A549 (cell line): Measurements from ENCODE around the gene SCRT2.

ENCODE experiments used
- TF ChIP-seq, protein P1 (sequence below): fragments of 150-350 bp; IDR thresholded peaks from 2 replicates; pipeline ENCODE4 v1.6.1; 2014; ENCODE audit warnings: low read depth, mild to moderate bottlenecking, low read length
- TF ChIP-seq, protein P2 (sequence below): fragments of >200 bp; sonication (Bioruptor Twin); formaldehyde crosslinking; IDR thresholded peaks from 3 replicates; pipeline ENCODE4 v1.5.1; 2016

DNA sequence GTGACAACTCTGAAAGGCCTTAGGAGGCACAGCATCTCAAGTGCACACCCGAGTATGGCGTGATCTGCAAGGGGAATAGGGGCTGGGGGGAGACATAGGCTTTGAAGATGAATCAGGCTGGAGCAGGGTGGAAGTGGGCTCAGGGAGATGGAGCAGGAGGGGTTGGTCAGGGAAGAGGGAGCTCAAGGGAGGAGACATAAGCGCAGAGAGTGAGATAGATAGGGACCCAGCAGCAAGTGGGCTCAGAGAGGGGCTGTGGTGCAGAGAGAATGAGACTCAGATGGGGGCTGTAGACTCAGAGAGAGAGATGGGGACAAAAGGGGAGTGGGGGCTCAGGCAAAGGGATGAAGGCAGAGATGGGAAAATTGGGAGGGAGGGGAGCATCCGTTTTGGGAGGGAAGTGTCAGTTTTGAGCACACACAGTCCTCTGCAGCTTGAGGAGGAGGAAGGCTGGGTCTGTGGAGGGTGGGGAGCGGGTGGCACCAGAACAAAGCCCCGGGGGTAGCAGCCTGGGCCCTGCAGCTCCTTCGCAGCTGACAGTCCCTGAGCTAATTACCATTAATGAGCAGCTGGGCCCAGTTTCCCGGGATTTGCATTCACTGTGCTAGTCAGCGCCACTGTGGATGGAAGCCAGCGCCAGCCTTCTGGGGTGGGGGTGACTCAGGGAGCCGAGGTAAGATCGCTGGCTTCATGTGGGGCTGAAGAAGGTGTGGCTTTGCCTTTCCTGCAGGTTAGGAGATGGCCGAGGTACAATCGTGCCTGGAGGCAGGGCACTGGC, 41.3 kb downstream of the SCRT2 start:
- TF ChIP-seq, protein P1, sequence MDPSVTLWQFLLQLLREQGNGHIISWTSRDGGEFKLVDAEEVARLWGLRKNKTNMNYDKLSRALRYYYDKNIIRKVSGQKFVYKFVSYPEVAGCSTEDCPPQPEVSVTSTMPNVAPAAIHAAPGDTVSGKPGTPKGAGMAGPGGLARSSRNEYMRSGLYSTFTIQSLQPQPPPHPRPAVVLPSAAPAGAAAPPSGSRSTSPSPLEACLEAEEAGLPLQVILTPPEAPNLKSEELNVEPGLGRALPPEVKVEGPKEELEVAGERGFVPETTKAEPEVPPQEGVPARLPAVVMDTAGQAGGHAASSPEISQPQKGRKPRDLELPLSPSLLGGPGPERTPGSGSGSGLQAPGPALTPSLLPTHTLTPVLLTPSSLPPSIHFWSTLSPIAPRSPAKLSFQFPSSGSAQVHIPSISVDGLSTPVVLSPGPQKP: no peak
- TF ChIP-seq, protein P2, sequence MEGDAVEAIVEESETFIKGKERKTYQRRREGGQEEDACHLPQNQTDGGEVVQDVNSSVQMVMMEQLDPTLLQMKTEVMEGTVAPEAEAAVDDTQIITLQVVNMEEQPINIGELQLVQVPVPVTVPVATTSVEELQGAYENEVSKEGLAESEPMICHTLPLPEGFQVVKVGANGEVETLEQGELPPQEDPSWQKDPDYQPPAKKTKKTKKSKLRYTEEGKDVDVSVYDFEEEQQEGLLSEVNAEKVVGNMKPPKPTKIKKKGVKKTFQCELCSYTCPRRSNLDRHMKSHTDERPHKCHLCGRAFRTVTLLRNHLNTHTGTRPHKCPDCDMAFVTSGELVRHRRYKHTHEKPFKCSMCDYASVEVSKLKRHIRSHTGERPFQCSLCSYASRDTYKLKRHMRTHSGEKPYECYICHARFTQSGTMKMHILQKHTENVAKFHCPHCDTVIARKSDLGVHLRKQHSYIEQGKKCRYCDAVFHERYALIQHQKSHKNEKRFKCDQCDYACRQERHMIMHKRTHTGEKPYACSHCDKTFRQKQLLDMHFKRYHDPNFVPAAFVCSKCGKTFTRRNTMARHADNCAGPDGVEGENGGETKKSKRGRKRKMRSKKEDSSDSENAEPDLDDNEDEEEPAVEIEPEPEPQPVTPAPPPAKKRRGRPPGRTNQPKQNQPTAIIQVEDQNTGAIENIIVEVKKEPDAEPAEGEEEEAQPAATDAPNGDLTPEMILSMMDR: no peak
